A673 (cell line): ENCODE results near the gene NLRP12. TPM values are rescaled to one million over a fixed set of nuclear protein-coding genes. Genes with fewer than 3 reads are reported as not detected.

Experiments
- Bru-seq: library from RNA; stranded (reverse); fragments of 400-500 nt; gene quantifications from one replicate; lab custom pipeline; 2021; lab: Mats Ljungman, UMichigan
- BruChase-seq, 2 experiments: library from RNA; stranded (reverse); fragments of 400-500 nt; gene quantifications; one replicate each; lab custom pipeline; 2021; lab: Mats Ljungman, UMichigan
- BruUV-seq: library from RNA; stranded (reverse); fragments of 400-500 nt; replicated peaks from 2 replicates; lab custom pipeline; 2021; lab: Mats Ljungman, UMichigan
- CTCF ChIA-PET: fragments of 300-600 bp; sonication (Branson Sonifier 250); formaldehyde crosslinking; loops from one replicate; lab custom pipeline; 2022; ENCODE audit warnings: antibody characterized with exemption; lab: Charles Lee
- POLR2A ChIA-PET: fragments of 300-600 bp; sonication (Branson Sonifier 250); formaldehyde crosslinking; loops from one replicate; lab custom pipeline; 2022; ENCODE audit warnings: antibody characterized with exemption; ENCODE audit not compliant: low non-redundant PET; lab: Charles Lee
- DNase-seq: peaks from one replicate; pipeline ENCODE4 v3.0.0-alpha.2; 2015; ENCODE audit warnings: low spot score
- H3K27ac ChIP-seq: fragments of 200-600 bp; sonication (generic); 2 replicates; pipeline ENCODE4 v1.5.1; 2016; ENCODE audit warnings: mixed run types, low read depth, mild to moderate bottlenecking, mixed read lengths, antibody characterized with exemption, low read length; ENCODE audit not compliant: poor library complexity, severe bottlenecking
- H3K27me3 ChIP-seq: fragments of 200-600 bp; sonication (generic); replicated peaks from 2 replicates; pipeline ENCODE4 v1.6.1; 2017; ENCODE audit warnings: mixed run types, low read depth, mild to moderate bottlenecking, mixed read lengths, antibody characterized with exemption, low read length; ENCODE audit not compliant: insufficient read depth, poor library complexity
- H3K36me3 ChIP-seq: fragments of 200-600 bp; sonication (generic); 2 replicates; pipeline ENCODE4 v1.6.1; 2016; ENCODE audit warnings: mixed run types, mild to moderate bottlenecking, mixed read lengths, antibody characterized with exemption, low read length; ENCODE audit not compliant: insufficient read depth, poor library complexity, severe bottlenecking
- H3K4me1 ChIP-seq: fragments of 200-600 bp; sonication (generic); 2 replicates; pipeline ENCODE4 v1.6.1; 2017; ENCODE audit warnings: mixed run types, mild to moderate bottlenecking, mixed read lengths, antibody characterized with exemption, low read length; ENCODE audit not compliant: insufficient read depth, poor library complexity, severe bottlenecking
- H3K4me3 ChIP-seq: fragments of 200-600 bp; sonication (generic); 2 replicates; pipeline ENCODE4 v1.5.1; 2016; ENCODE audit warnings: low read depth, mixed run types, mild to moderate bottlenecking, mixed read lengths, low read length; ENCODE audit not compliant: poor library complexity, severe bottlenecking
- H3K9me3 ChIP-seq: fragments of 200-600 bp; sonication (generic); 2 replicates; pipeline ENCODE4 v1.6.1; 2016; ENCODE audit warnings: mixed run types, low read depth, mild to moderate bottlenecking, mixed read lengths, antibody characterized with exemption, low read length; ENCODE audit not compliant: poor library complexity, severe bottlenecking
- EZH2 ChIP-seq: fragments of 200-600 bp; sonication (generic); IDR thresholded peaks from 2 replicates; pipeline ENCODE4 v1.6.1; 2017; ENCODE audit warnings: borderline replicate concordance, low read depth, mild to moderate bottlenecking, mixed read lengths, antibody characterized with exemption, low read length; ENCODE audit not compliant: poor library complexity, severe bottlenecking
- intact Hi-C: fragments of 100-400 bp; cut with micrococcal nuclease; formaldehyde crosslinking; loops from one replicate; pipeline ENCODE4 v1.10.0; 2022; ENCODE audit not compliant: unreplicated experiment
- long read RNA-seq: library from polyadenylated mRNA; stranded (forward); transcript quantifications from one replicate; pipeline ENCODE4 v2.0.0, GENCODE V29; 2022
- total RNA-seq: library from RNA; stranded (reverse); gene quantifications from 2 replicates; pipeline ENCODE4 v1.2.3, GENCODE V29; 2021
- TF ChIP-seq, protein P1 (sequence below): fragments of 300-800, 200-600 bp; sonication (generic); conservative IDR thresholded peaks from 2 replicates; pipeline ENCODE4 v1.5.1; 2017; ENCODE audit warnings: low read depth, mild to moderate bottlenecking, antibody characterized with exemption, low read length, moderate library complexity, mixed read lengths

NLRP12 gene, protein sequence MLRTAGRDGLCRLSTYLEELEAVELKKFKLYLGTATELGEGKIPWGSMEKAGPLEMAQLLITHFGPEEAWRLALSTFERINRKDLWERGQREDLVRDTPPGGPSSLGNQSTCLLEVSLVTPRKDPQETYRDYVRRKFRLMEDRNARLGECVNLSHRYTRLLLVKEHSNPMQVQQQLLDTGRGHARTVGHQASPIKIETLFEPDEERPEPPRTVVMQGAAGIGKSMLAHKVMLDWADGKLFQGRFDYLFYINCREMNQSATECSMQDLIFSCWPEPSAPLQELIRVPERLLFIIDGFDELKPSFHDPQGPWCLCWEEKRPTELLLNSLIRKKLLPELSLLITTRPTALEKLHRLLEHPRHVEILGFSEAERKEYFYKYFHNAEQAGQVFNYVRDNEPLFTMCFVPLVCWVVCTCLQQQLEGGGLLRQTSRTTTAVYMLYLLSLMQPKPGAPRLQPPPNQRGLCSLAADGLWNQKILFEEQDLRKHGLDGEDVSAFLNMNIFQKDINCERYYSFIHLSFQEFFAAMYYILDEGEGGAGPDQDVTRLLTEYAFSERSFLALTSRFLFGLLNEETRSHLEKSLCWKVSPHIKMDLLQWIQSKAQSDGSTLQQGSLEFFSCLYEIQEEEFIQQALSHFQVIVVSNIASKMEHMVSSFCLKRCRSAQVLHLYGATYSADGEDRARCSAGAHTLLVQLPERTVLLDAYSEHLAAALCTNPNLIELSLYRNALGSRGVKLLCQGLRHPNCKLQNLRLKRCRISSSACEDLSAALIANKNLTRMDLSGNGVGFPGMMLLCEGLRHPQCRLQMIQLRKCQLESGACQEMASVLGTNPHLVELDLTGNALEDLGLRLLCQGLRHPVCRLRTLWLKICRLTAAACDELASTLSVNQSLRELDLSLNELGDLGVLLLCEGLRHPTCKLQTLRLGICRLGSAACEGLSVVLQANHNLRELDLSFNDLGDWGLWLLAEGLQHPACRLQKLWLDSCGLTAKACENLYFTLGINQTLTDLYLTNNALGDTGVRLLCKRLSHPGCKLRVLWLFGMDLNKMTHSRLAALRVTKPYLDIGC
- total RNA-seq (not detected in 2 replicates), Bru-seq, nascent RNA (percentile 1 among the genes with signal in this experiment), BruChase-seq, experiment 1, labeled RNA remaining after a 2-hour chase (not detected), BruChase-seq, experiment 2, labeled RNA remaining after a 6-hour chase (percentile 3 among the genes with signal in this experiment)
- long read RNA-seq, result 0 reads

DNA sequence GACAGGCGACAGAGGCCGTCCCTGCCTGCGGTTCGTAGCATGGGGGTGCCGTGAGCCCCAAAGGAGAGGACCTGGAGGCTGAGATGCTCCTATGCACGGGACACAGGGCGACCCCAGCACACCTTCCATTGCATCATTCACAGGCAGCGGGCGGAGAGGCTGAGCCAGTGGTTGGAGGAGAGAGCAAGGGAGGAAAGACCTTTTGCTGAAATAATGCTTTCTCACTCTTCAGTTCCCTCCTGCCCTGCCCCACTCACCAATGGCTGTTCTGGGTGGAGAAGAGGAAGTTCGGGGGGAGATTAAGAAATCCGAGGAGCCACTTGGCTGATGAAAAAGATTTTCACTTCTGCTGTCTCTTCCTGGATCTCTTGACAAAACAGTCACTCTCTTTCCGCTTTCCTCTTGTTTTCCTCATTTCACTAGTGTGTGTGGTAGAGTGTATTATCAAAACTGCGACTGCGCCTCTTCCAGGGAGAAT lies at the start of gene NLRP12:
Gene NLRP12 (minus strand): TSS at position 181 of the 478 bp plus-strand sequence. CDS start 140 bp downstream, at position 41.
- H3K4me3 ChIP-seq, result no peak within 1 kb of the TSS
- POLR2A ChIA-PET, result no interaction called here
- no peak for DNase-seq
- no peaks in the 10 kb centered on the region for H3K27me3 ChIP-seq
- H3K9me3 ChIP-seq, result no peaks in the 10 kb centered on the region
- CTCF ChIA-PET, result no interaction called here
- intact Hi-C loops, result no loop called here
- no TSS peak for BruUV-seq
- H3K4me1 ChIP-seq, result no peaks in the 10 kb centered on the region
- no peak within 1 kb of the TSS for H3K27ac ChIP-seq
- TF ChIP-seq, protein P1, sequence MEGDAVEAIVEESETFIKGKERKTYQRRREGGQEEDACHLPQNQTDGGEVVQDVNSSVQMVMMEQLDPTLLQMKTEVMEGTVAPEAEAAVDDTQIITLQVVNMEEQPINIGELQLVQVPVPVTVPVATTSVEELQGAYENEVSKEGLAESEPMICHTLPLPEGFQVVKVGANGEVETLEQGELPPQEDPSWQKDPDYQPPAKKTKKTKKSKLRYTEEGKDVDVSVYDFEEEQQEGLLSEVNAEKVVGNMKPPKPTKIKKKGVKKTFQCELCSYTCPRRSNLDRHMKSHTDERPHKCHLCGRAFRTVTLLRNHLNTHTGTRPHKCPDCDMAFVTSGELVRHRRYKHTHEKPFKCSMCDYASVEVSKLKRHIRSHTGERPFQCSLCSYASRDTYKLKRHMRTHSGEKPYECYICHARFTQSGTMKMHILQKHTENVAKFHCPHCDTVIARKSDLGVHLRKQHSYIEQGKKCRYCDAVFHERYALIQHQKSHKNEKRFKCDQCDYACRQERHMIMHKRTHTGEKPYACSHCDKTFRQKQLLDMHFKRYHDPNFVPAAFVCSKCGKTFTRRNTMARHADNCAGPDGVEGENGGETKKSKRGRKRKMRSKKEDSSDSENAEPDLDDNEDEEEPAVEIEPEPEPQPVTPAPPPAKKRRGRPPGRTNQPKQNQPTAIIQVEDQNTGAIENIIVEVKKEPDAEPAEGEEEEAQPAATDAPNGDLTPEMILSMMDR, result no peak
- TF ChIP-seq EZH2, result no peak
- no peaks in the 10 kb centered on the region for H3K36me3 ChIP-seq

DNA sequence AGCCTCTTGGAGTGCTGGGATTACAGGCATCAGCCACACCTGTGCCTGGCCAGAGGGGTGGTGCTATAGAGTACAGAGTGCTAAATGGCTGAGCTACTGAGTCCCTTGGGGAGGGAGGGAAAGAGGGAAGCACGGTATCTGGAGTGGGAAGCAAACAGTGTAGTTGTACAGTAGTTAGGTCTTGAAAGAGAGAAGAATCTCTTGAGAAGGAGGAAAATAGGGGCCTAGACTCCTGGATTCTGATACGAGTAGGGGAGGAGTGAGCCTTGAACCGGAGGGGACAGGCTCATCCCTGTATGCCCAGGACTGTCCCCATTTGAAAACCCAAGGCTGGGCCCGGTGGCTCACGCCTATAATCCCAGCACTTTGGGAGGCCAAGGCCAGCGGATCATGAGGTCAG lies 48.6 kb upstream of the NLRP12 start:
- H3K27ac ChIP-seq, result no peak overlapping the region
- peaks cover 17% of the 10 kb centered on the region for H3K36me3 ChIP-seq
- H3K27me3 ChIP-seq, result no peaks in the 10 kb centered on the region
- BruUV-seq, result no TSS peak
- no peak for DNase-seq
- H3K4me3 ChIP-seq, result no peak overlapping the region
- H3K4me1 ChIP-seq, result no peaks in the 10 kb centered on the region
- H3K9me3 ChIP-seq, result no peaks in the 10 kb centered on the region
- ChIA-PET POLR2A (interaction anchor here (0.6 kb wide), 1 partner anchor 10 kb away, joined by 3 read pairs; no protein-coding TSS in a partner anchor), CTCF (no interaction called here)
- intact Hi-C loops, result no loop called here
- no peak for TF ChIP-seq EZH2

DNA sequence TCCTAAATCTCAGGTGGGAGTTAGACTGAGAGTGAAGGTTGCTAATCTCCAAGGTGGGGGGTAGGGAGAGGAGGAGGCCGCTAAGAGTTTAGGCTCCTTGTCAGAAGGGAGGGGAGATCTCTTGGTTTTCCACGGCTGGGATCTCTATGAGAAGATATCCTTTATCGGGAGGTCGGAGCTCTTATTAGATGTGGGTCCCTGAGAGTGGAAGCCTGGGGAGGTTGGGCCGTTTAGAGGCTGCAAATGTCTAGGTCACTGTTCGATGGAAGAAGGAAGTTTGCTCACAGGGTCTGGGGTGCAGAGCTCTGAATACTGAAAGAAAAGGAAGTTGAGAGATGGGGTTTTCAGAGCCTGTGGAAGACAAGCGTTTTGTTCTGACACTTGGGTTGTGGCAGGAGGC lies 47.3 kb upstream of the NLRP12 start:
- no TSS peak for BruUV-seq
- no peaks in the 10 kb centered on the region for H3K27me3 ChIP-seq
- no peak overlapping the region for H3K27ac ChIP-seq
- intact Hi-C loops, result no loop called here
- no peak for DNase-seq
- TF ChIP-seq, protein P1, result no peak
- no peak for TF ChIP-seq EZH2
- peaks cover 17% of the 10 kb centered on the region for H3K36me3 ChIP-seq
- no peaks in the 10 kb centered on the region for H3K9me3 ChIP-seq
- no peak overlapping the region for H3K4me3 ChIP-seq
- ChIA-PET CTCF (no interaction called here), POLR2A (no interaction called here)
- H3K4me1 ChIP-seq, result peaks cover 8% of the 10 kb centered on the region
